HG03520 (cell line): ENCODE measurements around the gene PDE6B.

ENCODE experiments used
- ATAC-seq: cut with Tn5 transposase; IDR thresholded peaks from one replicate; pipeline ENCODE4 v1.9.1; 2021; ENCODE audit warnings: mild to moderate bottlenecking, moderate library complexity; ENCODE audit not compliant: unreplicated experiment

Gene PDE6B

DNA sequence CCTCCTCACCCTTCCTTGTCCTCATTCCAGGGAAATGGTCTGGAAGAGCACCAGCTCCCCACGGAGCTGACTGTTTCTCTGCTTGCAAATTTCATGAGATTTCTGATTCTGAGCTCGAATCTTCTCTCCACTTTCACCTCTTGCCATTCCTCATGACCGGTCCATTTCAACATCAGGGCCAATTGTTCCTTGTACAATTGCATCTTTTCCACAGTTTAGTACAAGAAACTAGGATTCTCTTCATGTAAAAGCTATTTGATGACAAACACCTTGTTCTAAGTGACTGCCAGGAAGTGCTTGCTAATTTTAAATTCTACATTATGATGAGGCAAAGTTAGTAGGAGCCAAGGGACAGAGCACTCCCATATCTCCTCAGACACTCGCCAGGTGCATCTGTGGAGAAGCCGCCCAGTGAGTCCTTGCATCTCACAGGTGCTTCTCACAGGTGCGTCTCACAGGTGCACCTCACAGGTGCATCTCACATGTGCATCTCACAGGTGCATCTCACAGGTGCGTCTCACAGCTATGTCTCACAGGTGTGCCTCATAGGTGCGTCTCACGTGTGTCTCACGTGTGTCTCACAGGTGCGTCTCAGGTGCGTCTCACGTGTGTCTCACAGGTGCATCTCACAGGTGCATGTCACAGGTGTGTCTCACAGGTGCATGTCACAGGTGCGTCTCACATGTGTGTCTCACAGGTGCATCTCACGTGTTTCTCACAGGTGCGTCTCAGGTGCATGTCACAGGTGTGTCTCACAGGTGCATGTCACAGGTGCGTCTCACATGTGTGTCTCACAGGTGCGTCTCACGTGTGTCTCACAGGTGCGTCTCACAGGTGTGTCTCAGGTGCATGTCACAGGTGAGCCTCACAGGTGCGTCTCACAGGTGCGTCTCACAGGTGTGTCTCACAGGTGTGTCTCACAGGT, 3.0 kb upstream of the PDE6B start:
- ATAC-seq: no peak

DNA sequence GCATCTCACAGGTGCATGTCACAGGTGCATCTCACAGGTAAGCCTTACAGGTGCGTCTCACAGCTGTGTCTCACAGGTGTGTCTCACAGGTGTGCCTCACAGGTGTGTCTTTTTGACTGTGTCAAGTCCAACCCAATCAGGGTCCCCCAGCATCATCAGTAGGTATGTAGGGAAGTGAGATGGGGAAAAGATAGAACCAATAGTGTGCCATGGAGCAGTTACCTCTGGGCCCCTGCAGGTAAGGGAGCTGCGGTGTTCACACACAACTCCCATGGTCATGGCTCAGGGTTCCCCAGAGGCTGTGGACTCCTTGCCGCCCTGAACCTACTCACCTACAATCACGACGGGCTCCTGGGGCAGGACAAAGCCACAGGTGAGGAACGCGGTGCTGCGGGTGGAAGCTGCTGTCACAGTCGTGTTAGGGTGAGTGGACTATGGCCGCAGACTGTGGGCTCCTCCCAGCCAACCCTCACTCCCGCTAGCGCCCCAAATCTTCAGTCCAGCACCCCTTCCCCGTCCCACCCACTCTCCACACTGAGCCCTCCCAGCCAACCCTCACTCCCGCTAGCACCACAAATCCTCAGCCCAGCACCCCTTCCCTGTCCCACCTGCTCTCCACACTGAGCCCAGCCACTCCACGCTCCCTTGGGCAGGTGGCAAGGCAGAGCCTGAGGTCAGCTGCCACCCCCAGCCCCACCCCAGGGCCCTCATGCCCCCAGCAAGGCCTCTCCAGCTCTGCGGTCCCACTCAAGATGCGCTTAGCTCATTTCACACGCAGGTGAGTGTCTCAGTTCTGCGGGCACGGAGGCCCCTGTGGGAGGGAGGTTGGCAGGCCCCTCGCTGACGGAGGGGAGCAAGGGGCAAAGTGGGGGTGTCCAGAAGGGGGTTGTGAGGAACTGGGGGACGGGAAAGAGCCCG, 2.1 kb upstream of the PDE6B start:
- ATAC-seq: no peak

- no peak for ATAC-seq
Measured at GRCh38 chr4:623914-624566, 1.3 kb upstream of the PDE6B start.

DNA sequence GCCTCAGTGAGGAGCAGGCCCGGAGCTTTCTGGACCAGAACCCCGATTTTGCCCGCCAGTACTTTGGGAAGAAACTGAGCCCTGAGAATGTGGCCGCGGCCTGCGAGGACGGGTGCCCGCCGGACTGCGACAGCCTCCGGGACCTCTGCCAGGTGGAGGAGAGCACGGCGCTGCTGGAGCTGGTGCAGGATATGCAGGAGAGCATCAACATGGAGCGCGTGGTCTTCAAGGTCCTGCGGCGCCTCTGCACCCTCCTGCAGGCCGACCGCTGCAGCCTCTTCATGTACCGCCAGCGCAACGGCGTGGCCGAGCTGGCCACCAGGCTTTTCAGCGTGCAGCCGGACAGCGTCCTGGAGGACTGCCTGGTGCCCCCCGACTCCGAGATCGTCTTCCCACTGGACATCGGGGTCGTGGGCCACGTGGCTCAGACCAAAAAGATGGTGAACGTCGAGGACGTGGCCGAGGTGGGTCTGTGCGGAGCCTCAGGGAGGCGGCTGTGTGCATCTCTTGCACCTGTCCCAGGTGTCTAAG, 323 bp downstream of the PDE6B start:
- ATAC-seq: no peak

DNA sequence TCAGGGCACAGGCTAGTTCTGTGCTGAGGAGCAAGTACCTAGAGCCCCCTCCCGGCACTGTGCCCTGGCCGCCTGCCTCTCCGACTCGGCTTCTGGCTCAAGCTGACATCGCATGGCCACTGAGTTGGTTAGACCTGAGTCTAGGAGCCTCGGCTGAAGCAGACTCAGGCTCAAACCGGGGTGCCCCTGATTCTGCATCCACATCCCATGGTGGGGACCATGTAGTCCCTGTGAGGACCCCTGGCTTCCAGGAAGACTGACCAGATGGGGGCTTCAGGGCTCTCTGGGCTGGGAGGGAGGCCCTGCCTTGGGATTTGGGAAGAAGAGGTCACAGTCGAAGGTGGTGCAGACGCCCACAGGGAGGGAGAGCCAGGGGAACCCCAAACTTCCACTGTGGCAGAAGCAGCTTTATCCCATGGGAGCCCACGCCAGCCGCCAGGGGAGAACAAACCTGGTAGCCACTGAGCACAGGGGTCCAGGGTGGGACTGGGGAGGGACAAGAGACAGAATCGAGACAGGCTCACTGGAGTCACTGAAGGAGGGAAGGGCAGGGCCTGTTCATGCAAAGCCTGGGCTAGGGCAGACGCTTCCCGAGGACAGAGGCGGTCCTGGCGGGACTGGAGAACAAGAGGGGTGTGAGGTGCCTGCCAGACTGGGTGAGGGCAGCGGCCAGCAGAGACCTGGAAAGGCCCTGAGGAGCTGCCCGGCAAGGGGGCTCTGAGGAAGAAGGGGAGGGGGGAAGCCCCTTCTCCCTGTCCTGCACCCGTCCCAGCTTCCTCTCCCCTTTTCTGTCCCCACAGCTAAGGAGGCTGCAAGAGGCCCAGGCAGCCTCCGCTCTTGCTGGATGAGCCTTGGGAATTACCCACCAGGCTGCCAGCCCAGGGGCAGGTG, 1.1 kb downstream of the PDE6B start:
- ATAC-seq: no peak

- no peak for ATAC-seq
Measured at GRCh38 chr4:627347-628125, 2.2 kb downstream of the PDE6B start.

- no peak for ATAC-seq
Measured at GRCh38 chr4:628311-628741, 3.0 kb downstream of the PDE6B start.

GRCh38 chr4:628821-629635, 3.7 kb downstream of the PDE6B start:
- ATAC-seq: no peak

DNA sequence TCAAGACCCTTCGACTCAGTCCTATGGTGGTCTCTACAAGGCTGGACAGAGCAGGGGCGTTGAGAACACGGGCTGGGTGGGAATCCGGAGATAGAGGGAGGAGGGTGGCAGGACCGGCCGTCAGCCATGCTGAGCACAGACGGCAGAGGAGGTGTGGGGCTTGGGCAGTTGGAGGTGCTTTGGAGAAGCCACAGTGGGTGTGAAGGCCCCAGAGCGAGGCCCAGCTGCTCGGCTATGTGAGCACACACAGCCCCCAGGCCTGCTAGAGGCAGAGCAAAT, 4.2 kb downstream of the PDE6B start:
- no peak for ATAC-seq

DNA sequence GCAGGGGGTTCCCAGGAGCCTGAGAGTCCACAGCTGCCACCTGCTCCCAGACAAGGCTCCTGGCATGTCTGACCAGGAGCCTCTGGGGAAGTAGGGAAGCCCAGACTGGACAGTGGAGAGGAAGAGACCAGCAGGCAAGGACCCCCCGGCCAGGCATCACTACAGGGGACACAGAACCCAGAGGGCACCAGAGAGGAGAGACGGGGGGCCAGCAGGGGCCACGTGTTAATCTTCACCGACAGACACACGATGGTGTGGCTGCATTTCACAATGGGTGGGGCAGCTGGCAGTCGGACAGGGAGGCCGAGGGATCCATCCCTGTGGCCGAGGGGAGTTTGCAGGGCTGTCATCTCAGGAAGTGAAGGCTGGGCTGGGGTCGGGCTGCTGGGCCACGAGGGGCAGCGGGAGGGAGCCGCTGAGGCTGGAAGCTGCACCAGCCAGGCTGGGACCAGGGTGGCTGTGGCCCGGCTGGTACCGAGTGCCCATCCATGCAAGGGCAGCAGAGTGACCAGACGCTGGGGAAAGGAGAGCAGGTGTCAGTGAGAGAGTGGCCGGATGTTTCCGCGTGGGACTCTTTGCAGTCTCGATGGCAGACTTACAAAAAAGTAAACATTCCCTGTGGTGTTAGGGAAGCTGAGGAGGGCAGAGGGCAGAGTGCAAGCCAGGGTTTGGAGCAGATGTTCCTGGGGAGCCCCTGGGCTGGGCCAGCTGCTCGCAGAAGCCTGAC, 4.7 kb downstream of the PDE6B start:
- no peak for ATAC-seq

DNA sequence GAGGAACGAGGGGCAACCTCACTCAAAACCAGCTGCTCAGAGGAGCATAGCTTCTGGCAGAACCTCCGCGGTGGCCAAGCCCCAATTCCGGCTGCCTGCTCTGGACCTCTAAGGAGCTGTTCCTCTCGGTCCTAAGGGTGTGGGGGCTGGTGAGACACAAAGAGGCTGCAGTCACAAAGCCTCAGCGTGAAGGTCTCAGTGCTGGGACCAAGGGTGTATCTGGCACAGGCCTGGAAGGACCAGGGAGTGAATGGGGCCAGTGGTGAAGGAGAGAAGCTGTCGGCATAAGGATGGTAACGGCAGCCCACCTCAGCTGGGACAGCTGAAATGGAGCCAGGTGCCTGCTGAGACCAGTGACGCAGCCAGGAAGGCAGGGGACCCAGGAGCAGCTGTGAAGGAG, 5.3 kb downstream of the PDE6B start:
- ATAC-seq: no peak

DNA sequence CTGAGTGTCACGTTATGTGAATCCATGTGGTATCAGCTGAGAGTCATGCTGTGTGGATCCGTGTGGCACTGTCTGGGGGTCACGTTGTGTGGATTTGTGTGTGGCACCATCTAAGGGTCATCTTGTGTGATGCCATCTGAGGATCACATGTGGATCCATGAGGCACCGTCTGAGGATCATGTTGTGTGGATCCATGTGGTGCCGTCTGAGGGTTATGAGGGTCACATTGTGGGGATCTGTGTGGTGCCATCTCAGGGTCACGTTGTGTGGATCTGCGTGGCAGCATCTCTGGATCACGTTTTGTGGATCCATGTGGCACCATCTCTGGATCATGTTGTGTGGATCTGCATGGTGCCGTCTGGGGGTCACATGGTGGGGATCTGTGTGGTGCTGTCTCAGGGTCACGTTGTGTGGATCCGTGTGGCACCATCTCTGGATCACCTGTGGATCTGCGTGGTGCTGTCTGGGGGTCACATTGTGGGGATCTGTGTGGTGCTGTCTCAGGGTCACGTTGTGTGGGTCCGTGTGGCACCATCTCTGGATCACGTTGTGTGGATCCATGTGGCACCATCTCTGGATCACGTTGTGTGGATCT, 6.9 kb downstream of the PDE6B start:
- ATAC-seq: no peak

GRCh38 chr4:632926-633325, 7.6 kb downstream of the PDE6B start:
- no peak for ATAC-seq

- no peak for ATAC-seq
Measured at GRCh38 chr4:633406-633805, 8.0 kb downstream of the PDE6B start.

DNA sequence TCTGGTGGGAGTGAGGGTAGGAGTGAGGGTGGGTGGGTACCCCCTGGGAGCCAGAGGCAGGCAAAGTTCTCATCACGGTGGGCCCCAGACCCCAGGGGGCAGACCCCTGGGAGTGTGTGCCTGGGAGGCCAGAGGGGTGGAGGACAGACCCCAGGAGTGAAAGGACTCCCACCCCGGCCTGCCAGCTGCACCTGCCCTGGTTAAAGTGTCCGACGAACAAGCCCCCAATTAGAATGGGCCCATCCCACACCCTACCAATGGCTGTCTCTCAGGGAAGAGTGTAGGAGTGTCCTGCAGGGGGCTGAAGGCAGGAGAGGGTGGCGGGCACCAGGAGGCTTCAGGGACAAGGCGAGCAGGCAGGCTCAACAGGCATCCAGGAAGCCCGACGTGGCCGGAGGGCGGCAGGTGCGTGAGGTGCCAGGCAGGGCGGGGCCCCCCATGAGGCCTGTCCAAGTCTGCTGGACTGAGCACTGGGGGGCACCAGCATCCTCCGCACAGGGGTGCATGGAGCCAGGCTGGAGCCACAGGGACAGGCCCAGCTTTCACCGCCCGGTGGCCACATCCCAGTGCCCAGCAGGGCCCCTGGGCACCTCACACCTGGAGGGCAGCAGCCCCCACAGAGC, 8.7 kb downstream of the PDE6B start:
- no peak for ATAC-seq

DNA sequence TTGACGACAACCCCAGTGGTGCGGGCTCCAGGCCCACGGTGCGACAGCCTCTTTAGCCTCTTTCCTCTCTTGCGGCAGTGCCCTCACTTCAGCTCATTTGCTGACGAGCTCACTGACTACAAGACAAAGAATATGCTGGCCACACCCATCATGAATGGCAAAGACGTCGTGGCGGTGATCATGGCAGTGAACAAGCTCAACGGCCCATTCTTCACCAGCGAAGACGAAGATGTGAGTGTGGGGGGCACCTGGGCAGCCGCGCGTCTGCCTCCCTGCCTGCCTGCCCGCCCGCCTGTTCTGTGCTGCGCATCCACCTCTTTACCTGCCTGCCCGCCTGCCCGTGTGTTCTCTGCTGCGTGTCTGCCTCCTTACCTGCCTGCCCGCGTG, 9.2 kb downstream of the PDE6B start:
- no peak for ATAC-seq
